Thoracic aorta (tissue), 2 donors: Measurements from ENCODE around the gene RPL26. TPM values are rescaled to one million over a fixed set of nuclear protein-coding genes. Genes with fewer than 3 reads are reported as not detected.

Experiments used
- ATAC-seq: fragments of 150-250 bp; one replicate; pipeline ENCODE4 v1.8.0; 2017; ENCODE audit warnings: low read depth; ENCODE audit not compliant: insufficient number of reproducible peaks, low FRiP score
- DNase-seq: peaks from one replicate; pipeline ENCODE4 v3.0.0-alpha.2; 2020; ENCODE audit warnings: low spot score
- H3K27ac ChIP-seq, 2 donors: fragments of 200-600 bp; sonication (generic); 1 replicate in 1 of 2; 2 replicates in 1 of 2; pipeline ENCODE4 v1.5.1; 2016; ENCODE audit warnings: mild to moderate bottlenecking in 2 of 2, moderate library complexity in 2 of 2
- H3K27me3 ChIP-seq: fragments of 200-600 bp; sonication (generic); replicated peaks from 2 replicates; pipeline ENCODE4 v1.6.0; 2016; ENCODE audit warnings: mild to moderate bottlenecking; ENCODE audit not compliant: insufficient read depth
- H3K36me3 ChIP-seq: fragments of 200-600 bp; sonication (generic); one replicate; pipeline ENCODE4 v1.5.1; 2016
- H3K4me1 ChIP-seq, 2 donors: fragments of 200-600 bp; sonication (generic); 1 replicate in 1 of 2; 2 replicates in 1 of 2; pipeline versions ENCODE4 v1.5.1 to v1.6.0; 2016; ENCODE audit warnings: low read depth in 2 of 2, mild to moderate bottlenecking in 1 of 2; ENCODE audit not compliant: control insufficient read depth in 1 of 2
- H3K4me3 ChIP-seq: fragments of 200-600 bp; sonication (generic); 2 replicates; pipeline ENCODE4 v1.5.1; 2016; ENCODE audit warnings: mild to moderate bottlenecking
- H3K9me3 ChIP-seq: fragments of 200-600 bp; sonication (generic); 2 replicates; pipeline ENCODE4 v1.5.1; 2016
- CTCF ChIP-seq: fragments of 200-600 bp; sonication (generic); IDR thresholded peaks from one replicate; pipeline ENCODE4 v1.5.1; 2019; ENCODE audit warnings: antibody characterized with exemption
- total RNA-seq, 2 donors: library from RNA; depleted of rRNA; stranded (reverse); fragments of >200 nt; gene quantifications; one replicate each; pipeline versions ENCODE4 v1.1.0 to v1.2.3, GENCODE V29; 2016

RPL26 gene
- total RNA-seq, 2 donors from 2014 or later, result 1,235 to 1,884 TPM

GRCh38 chr17:8337802-8338752, 44.9 kb downstream of the RPL26 start:
- H3K27me3 ChIP-seq, result no peaks in the 10 kb centered on the region
- DNase-seq, result no peak
- H3K4me3 ChIP-seq, result peak overlapping the region; percentile 37
- H3K4me1 ChIP-seq, result no peaks in the 10 kb centered on the region
- ATAC-seq, result no peak
- no peaks in the 10 kb centered on the region for H3K9me3 ChIP-seq
- TF ChIP-seq CTCF, result no peak
- H3K36me3 ChIP-seq, result no peaks in the 10 kb centered on the region
- H3K27ac ChIP-seq, result no peak overlapping the region

GRCh38 chr17:8333281-8333680, 49.7 kb downstream of the RPL26 start:
- no peaks in the 10 kb centered on the region for H3K27me3 ChIP-seq
- H3K4me3 ChIP-seq, result no peak overlapping the region
- no peaks in the 10 kb centered on the region for H3K36me3 ChIP-seq
- no peak for TF ChIP-seq CTCF
- H3K9me3 ChIP-seq, result no peaks in the 10 kb centered on the region
- H3K4me1 ChIP-seq, result no peaks in the 10 kb centered on the region
- DNase-seq, result no peak
- no peak overlapping the region for H3K27ac ChIP-seq
- no peak for ATAC-seq

GRCh38 chr17:8332688-8333087, 50.3 kb downstream of the RPL26 start:
- ATAC-seq, result no peak
- no peak overlapping the region for H3K27ac ChIP-seq
- no peak for TF ChIP-seq CTCF

GRCh38 chr17:8332128-8332527, 50.9 kb downstream of the RPL26 start:
- no peaks in the 10 kb centered on the region for H3K9me3 ChIP-seq
- no peak overlapping the region for H3K4me3 ChIP-seq
- no peak for DNase-seq
- H3K36me3 ChIP-seq, result no peaks in the 10 kb centered on the region
- H3K27me3 ChIP-seq, result no peaks in the 10 kb centered on the region
- H3K27ac ChIP-seq, result no peak overlapping the region
- TF ChIP-seq CTCF, result no peak
- ATAC-seq, result no peak
- peaks cover 3% of the 10 kb centered on the region in 2 donors for H3K4me1 ChIP-seq

More at GRCh38 chr17:8332688-8333087, 50.3 kb downstream of the RPL26 start:
- H3K27me3 ChIP-seq, result no peaks in the 10 kb centered on the region
- H3K9me3 ChIP-seq, result no peaks in the 10 kb centered on the region
- H3K4me3 ChIP-seq, result no peak overlapping the region
- no peaks in the 10 kb centered on the region for H3K4me1 ChIP-seq
- no peaks in the 10 kb centered on the region for H3K36me3 ChIP-seq
- no peak for DNase-seq

Other genes with a start within 250 kb of the RPL26 start
- gene PER1, start 230.8 kb downstream of the RPL26 start, total RNA-seq, result 100 to 1,000 TPM; 175 to 292 TPM
- gene VAMP2, start 220.2 kb downstream of the RPL26 start, total RNA-seq, result 10 to 100 TPM; 36.0 to 50.3 TPM
- gene TMEM107, start 206.8 kb downstream of the RPL26 start, total RNA-seq, result 10 to 100 TPM in 1 of 2 donors, 1 to 10 TPM in 1; 8.4 to 32.1 TPM
- 10 to 100 TPM; 11.9 to 13.8 TPM for gene BORCS6, start 193.0 kb downstream of the RPL26 start, total RNA-seq
- 1 to 10 TPM in 1 of 2 donors, not detected in 1; 1.6 TPM for gene AURKB, start 172.6 kb downstream of the RPL26 start, total RNA-seq
- 10 to 100 TPM; 25.3 to 38.6 TPM for gene CTC1, start 135.1 kb downstream of the RPL26 start, total RNA-seq
- 10 to 100 TPM; 13.2 to 15.2 TPM for gene PFAS, start 133.9 kb downstream of the RPL26 start, total RNA-seq
- gene RANGRF, start 94.5 kb downstream of the RPL26 start, total RNA-seq, result 10 to 100 TPM; 13.8 to 26.7 TPM
- 1 to 10 TPM; 1.8 to 6.1 TPM for gene SLC25A35, start 87.8 kb downstream of the RPL26 start, total RNA-seq
- gene ARHGEF15, start 73.0 kb downstream of the RPL26 start, total RNA-seq, result 10 to 100 TPM in 1 of 2 donors, 1 to 10 TPM in 1; 7.4 to 32.1 TPM
- gene ODF4, start 43.4 kb downstream of the RPL26 start, total RNA-seq, result not detected
- gene RNF222, start 14.6 kb upstream of the RPL26 start, total RNA-seq, result under 1 TPM in 1 of 2 donors, not detected in 1; 0.56 TPM
- gene NDEL1, start 52.7 kb upstream of the RPL26 start, total RNA-seq, result 100 to 1,000 TPM; 110 to 113 TPM
- gene MYH10, start 247.5 kb upstream of the RPL26 start, total RNA-seq, result 1,000 to 10,000 TPM; 1,436 to 1,719 TPM